ENCODE results near the gene KRT76.

The KRT76 gene

GRCh38 chr12:52776913-52777395 is at the start of gene KRT76:
Gene KRT76 (minus strand): TSS chr12:52777345. CDS start chr12:52777291, 54 bp downstream.
- Histone ChIP-seq H3K4me1 (ENCODE audit: insufficient read depth, low read length) (no peaks in the 10 kb centered on the region), H3K9ac (ENCODE audit: low read depth, low read length) (no peak within 1 kb of the TSS), H3K9me3 (ENCODE audit: control insufficient read depth, insufficient read depth, low read length) (no peaks in the 10 kb centered on the region), H3K36me3 (ENCODE audit: insufficient read depth, low read length) (no peaks in the 10 kb centered on the region)

GRCh38 chr12:52825961-52826360 is 48.8 kb upstream of the KRT76 start:
- H3K9ac ChIP-seq (ENCODE audit: low read depth, low read length): no peak overlapping the region
- H3K4me1 ChIP-seq (ENCODE audit: insufficient read depth, low read length): no peaks in the 10 kb centered on the region
- H3K9me3 ChIP-seq (ENCODE audit: control insufficient read depth, insufficient read depth, low read length): no peaks in the 10 kb centered on the region
- H3K36me3 ChIP-seq (ENCODE audit: insufficient read depth, low read length): no peaks in the 10 kb centered on the region

GRCh38 chr12:52824741-52825410 is 47.7 kb upstream of the KRT76 start:
- no peaks in the 10 kb centered on the region for H3K9me3 ChIP-seq (ENCODE audit: control insufficient read depth, insufficient read depth, low read length)
- H3K4me1 ChIP-seq (ENCODE audit: insufficient read depth, low read length): no peaks in the 10 kb centered on the region
- H3K9ac ChIP-seq (ENCODE audit: low read depth, low read length): no peak overlapping the region
- no peaks in the 10 kb centered on the region for H3K36me3 ChIP-seq (ENCODE audit: insufficient read depth, low read length)

- no peaks in the 10 kb centered on the region for H3K4me1 ChIP-seq (ENCODE audit: insufficient read depth, low read length)
Observed at GRCh38 chr12:52823761-52824450, 46.8 kb upstream of the KRT76 start.

GRCh38 chr12:52822771-52823510 is 45.8 kb upstream of the KRT76 start:
- no peaks in the 10 kb centered on the region for H3K36me3 ChIP-seq (ENCODE audit: insufficient read depth, low read length)
- H3K9me3 ChIP-seq (ENCODE audit: control insufficient read depth, insufficient read depth, low read length): no peaks in the 10 kb centered on the region
- no peak overlapping the region for H3K9ac ChIP-seq (ENCODE audit: low read depth, low read length)
- H3K4me1 ChIP-seq (ENCODE audit: insufficient read depth, low read length): no peaks in the 10 kb centered on the region

More at GRCh38 chr12:52823761-52824450, 46.8 kb upstream of the KRT76 start:
- no peak overlapping the region for H3K9ac ChIP-seq (ENCODE audit: low read depth, low read length)
- H3K36me3 ChIP-seq (ENCODE audit: insufficient read depth, low read length): no peaks in the 10 kb centered on the region
- H3K9me3 ChIP-seq (ENCODE audit: control insufficient read depth, insufficient read depth, low read length): no peaks in the 10 kb centered on the region

- Histone ChIP-seq H3K9ac (ENCODE audit: low read depth, low read length) (no peak overlapping the region), H3K36me3 (ENCODE audit: insufficient read depth, low read length) (no peaks in the 10 kb centered on the region), H3K9me3 (ENCODE audit: control insufficient read depth, insufficient read depth, low read length) (no peaks in the 10 kb centered on the region), H3K4me1 (ENCODE audit: insufficient read depth, low read length) (no peaks in the 10 kb centered on the region)
Observed at GRCh38 chr12:52821826-52822660, 44.9 kb upstream of the KRT76 start.

- H3K4me1 ChIP-seq (ENCODE audit: insufficient read depth, low read length): no peaks in the 10 kb centered on the region
- no peaks in the 10 kb centered on the region for H3K36me3 ChIP-seq (ENCODE audit: insufficient read depth, low read length)
- H3K9me3 ChIP-seq (ENCODE audit: control insufficient read depth, insufficient read depth, low read length): no peaks in the 10 kb centered on the region
- no peak overlapping the region for H3K9ac ChIP-seq (ENCODE audit: low read depth, low read length)
Observed at GRCh38 chr12:52821071-52821730, 44.1 kb upstream of the KRT76 start.

GRCh38 chr12:52820521-52820920 is 43.4 kb upstream of the KRT76 start:
- Histone ChIP-seq H3K9me3 (ENCODE audit: control insufficient read depth, insufficient read depth, low read length) (no peaks in the 10 kb centered on the region), H3K36me3 (ENCODE audit: insufficient read depth, low read length) (no peaks in the 10 kb centered on the region), H3K4me1 (ENCODE audit: insufficient read depth, low read length) (no peaks in the 10 kb centered on the region), H3K9ac (ENCODE audit: low read depth, low read length) (no peak overlapping the region)

- no peaks in the 10 kb centered on the region for H3K9me3 ChIP-seq (ENCODE audit: control insufficient read depth, insufficient read depth, low read length)
- H3K36me3 ChIP-seq (ENCODE audit: insufficient read depth, low read length): no peaks in the 10 kb centered on the region
- H3K9ac ChIP-seq (ENCODE audit: low read depth, low read length): no peak overlapping the region
- H3K4me1 ChIP-seq (ENCODE audit: insufficient read depth, low read length): no peaks in the 10 kb centered on the region
Observed at GRCh38 chr12:52819731-52820510, 42.8 kb upstream of the KRT76 start.

GRCh38 chr12:52818887-52819420 is 41.8 kb upstream of the KRT76 start:
- H3K36me3 ChIP-seq (ENCODE audit: insufficient read depth, low read length): no peaks in the 10 kb centered on the region

GRCh38 chr12:52818388-52818787 is 41.2 kb upstream of the KRT76 start:
- no peaks in the 10 kb centered on the region for H3K9me3 ChIP-seq (ENCODE audit: control insufficient read depth, insufficient read depth, low read length)
- H3K4me1 ChIP-seq (ENCODE audit: insufficient read depth, low read length): no peaks in the 10 kb centered on the region
- no peak overlapping the region for H3K9ac ChIP-seq (ENCODE audit: low read depth, low read length)
- no peaks in the 10 kb centered on the region for H3K36me3 ChIP-seq (ENCODE audit: insufficient read depth, low read length)

More at GRCh38 chr12:52818887-52819420, 41.8 kb upstream of the KRT76 start:
- Histone ChIP-seq H3K4me1 (ENCODE audit: insufficient read depth, low read length) (no peaks in the 10 kb centered on the region), H3K9me3 (ENCODE audit: control insufficient read depth, insufficient read depth, low read length) (no peaks in the 10 kb centered on the region), H3K9ac (ENCODE audit: low read depth, low read length) (no peak overlapping the region)

GRCh38 chr12:52817699-52818238 is 40.6 kb upstream of the KRT76 start:
- H3K9ac ChIP-seq (ENCODE audit: low read depth, low read length): no peak overlapping the region
- no peaks in the 10 kb centered on the region for H3K4me1 ChIP-seq (ENCODE audit: insufficient read depth, low read length)
- no peaks in the 10 kb centered on the region for H3K36me3 ChIP-seq (ENCODE audit: insufficient read depth, low read length)
- H3K9me3 ChIP-seq (ENCODE audit: control insufficient read depth, insufficient read depth, low read length): no peaks in the 10 kb centered on the region

All from ES-I3 (cell line).